ENCODE data around the gene PSORS1C2.

DNA sequence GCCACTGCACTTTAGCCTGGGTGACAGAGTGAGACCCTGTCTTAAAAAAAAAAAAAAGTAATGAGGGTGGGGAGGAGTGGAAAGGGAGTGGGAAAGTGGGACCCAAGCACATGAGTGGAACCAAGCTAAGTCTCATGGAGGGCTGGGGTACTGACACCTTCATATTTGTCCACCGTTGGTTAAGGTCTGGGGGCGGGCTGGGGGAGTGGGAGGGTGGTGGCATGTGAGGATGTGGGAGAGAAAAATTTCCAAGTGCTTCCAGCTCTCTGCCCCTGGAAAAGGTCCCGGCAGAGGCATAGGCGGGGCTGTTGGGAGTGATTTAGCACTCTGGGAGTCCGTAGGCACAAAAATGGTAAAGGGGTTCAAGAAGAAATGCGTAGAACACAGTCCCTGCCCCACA lies 6.1 kb downstream of the PSORS1C2 start:
- TF ChIP-seq POLR2A (IDR thresholded peaks at IDR 0.05), result no peak
- TF ChIP-seq, protein P1, sequence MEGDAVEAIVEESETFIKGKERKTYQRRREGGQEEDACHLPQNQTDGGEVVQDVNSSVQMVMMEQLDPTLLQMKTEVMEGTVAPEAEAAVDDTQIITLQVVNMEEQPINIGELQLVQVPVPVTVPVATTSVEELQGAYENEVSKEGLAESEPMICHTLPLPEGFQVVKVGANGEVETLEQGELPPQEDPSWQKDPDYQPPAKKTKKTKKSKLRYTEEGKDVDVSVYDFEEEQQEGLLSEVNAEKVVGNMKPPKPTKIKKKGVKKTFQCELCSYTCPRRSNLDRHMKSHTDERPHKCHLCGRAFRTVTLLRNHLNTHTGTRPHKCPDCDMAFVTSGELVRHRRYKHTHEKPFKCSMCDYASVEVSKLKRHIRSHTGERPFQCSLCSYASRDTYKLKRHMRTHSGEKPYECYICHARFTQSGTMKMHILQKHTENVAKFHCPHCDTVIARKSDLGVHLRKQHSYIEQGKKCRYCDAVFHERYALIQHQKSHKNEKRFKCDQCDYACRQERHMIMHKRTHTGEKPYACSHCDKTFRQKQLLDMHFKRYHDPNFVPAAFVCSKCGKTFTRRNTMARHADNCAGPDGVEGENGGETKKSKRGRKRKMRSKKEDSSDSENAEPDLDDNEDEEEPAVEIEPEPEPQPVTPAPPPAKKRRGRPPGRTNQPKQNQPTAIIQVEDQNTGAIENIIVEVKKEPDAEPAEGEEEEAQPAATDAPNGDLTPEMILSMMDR (IDR thresholded peaks at IDR 0.05), result no peak
